Cardiac fibroblast (primary cell): ENCODE data around the gene HDAC2.

Source experiments
- DNase-seq, 2 donors: peaks; one replicate each; pipeline versions ENCODE4 v3.0.0 to v3.0.0-alpha.2; 2010; ENCODE audit warnings: low read depth in 2 of 2
- H3K4me3 ChIP-seq, 2 donors: replicated peaks in 1 of 2; 1 replicate in 1 of 2; 2 replicates in 1 of 2; pipeline ENCODE4 v1.5.1; 2011; ENCODE audit warnings: low read depth in 2 of 2, low read length in 2 of 2, mild to moderate bottlenecking in 2 of 2, moderate library complexity in 1 of 2
- CTCF ChIP-seq: IDR thresholded peaks from one replicate; pipeline ENCODE4 v1.5.1; 2011; ENCODE audit warnings: low read depth, mild to moderate bottlenecking, low read length, inconsistent platforms

HDAC2 gene

GRCh38 chr6:113903666-113904330 is 67.2 kb downstream of the HDAC2 start:
- peak; percentile 59 to 77 for DNase-seq
- H3K4me3 ChIP-seq, result no peak overlapping the region
- TF ChIP-seq CTCF, result no peak

DNA sequence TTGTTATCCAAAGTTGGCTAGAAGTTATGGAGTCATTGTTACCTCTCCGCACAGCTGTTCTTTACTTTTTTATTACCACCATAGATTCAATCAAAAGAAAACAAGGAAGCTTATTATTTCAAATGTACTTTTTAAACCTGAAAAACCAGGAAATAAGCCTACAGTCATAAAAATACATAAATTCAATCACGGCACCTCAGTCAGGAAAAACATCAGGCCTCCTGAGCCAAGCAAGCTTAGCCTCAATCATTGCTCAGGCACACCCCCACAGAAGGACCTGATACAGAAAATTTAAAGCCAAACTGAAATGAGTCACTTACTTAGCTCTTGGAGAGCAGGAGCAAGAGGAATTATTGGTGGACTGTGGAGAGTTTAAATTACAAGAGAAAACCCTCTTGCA is 69.5 kb downstream of the HDAC2 start:
- H3K4me3 ChIP-seq, result no peak overlapping the region
- DNase-seq, result peak; percentile 12 to 32
- TF ChIP-seq CTCF, result no peak

GRCh38 chr6:113894712-113895674 is 76.0 kb downstream of the HDAC2 start:
- peak; percentile 16 to 21 for DNase-seq
- TF ChIP-seq CTCF, result no peak
- no peak overlapping the region for H3K4me3 ChIP-seq

GRCh38 chr6:113893866-113894265 is 77.1 kb downstream of the HDAC2 start:
- H3K4me3 ChIP-seq, result no peak overlapping the region
- peak; percentile 27 to 31 for DNase-seq
- TF ChIP-seq CTCF, result no peak

DNA sequence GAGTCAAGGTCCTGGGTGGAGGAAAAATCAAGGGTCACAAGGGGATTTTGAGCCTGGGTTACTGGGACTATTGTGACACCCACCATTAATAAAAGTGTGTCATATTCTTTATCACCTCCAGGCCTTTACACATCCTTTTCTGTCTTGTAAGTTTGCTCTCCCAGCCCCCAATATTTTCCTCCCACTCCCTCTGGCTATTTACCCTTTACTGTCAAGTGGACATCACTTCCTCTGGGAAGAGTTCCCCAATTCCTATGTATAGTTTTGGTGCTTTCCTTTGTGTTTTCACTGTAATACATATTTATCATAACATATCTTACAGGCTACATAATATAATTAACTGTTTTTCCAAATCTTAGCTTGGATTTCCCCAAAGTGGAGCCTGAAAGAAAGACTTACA is 77.5 kb downstream of the HDAC2 start:
- H3K4me3 ChIP-seq, result no peak overlapping the region
- TF ChIP-seq CTCF, result no peak
- no peak for DNase-seq

- no peak overlapping the region for H3K4me3 ChIP-seq
- DNase-seq, result no peak
- no peak for TF ChIP-seq CTCF
These were observed 81.9 kb downstream of the HDAC2 start for GRCh38 chr6:113888956-113889630.
